H1 (cell line): Measurements from ENCODE around the gene BRAP. TPM values are rescaled to one million over a fixed set of nuclear protein-coding genes. Genes with fewer than 3 reads are reported as not detected.
A peak's percentile ranks its signal among the peaks of the same experiment; 100 is the strongest.

ENCODE experiments used
- CTCF ChIA-PET: fragments of 300-600 bp; sonication (Branson Sonifier 250); formaldehyde crosslinking; loops from one replicate; lab custom pipeline; 2021; ENCODE audit not compliant: partially characterized antibody; lab: Charles Lee
- POLR2A ChIA-PET: fragments of 300-600 bp; sonication (Branson Sonifier 250); formaldehyde crosslinking; loops from one replicate; lab custom pipeline; 2021; ENCODE audit warnings: inconsistent platforms; ENCODE audit not compliant: partially characterized antibody; lab: Charles Lee
- DNase-seq, 2 experiments: peaks; one replicate each; pipeline versions ENCODE4 v3.0.0 to v3.0.0-alpha.2; 2010 to 2022; ENCODE audit warnings: low spot score in 2 of 2, low read depth in 1 of 2, mixed read lengths in 1 of 2
- FAIRE-seq: peaks from 2 replicates; lab custom pipeline; 2011; peaks lifted over from hg19 to GRCh38; lab: Jason Lieb, UNC
- H2AFZ ChIP-seq: 2 replicates; pipeline ENCODE4 v1.8.1; 2012; ENCODE audit warnings: low read length, inconsistent platforms
- H2AK5ac ChIP-seq: 2 replicates; pipeline ENCODE4 v1.6.1; 2013; ENCODE audit warnings: low read depth, low read length
- H2BK120ac ChIP-seq: replicated peaks from 2 replicates; pipeline ENCODE3; 2013; ENCODE audit warnings: low read depth, low read length, inconsistent platforms
- H2BK12ac ChIP-seq: 2 replicates; pipeline ENCODE4 v1.6.1; 2013; ENCODE audit warnings: low read depth, low read length
- H2BK15ac ChIP-seq: 2 replicates; pipeline ENCODE4 v1.6.1; 2013; ENCODE audit warnings: low read length
- H2BK20ac ChIP-seq: 2 replicates; pipeline ENCODE4 v1.6.1; 2013; ENCODE audit warnings: low read length
- H2BK5ac ChIP-seq: 2 replicates; pipeline ENCODE4 v1.6.1; 2013; ENCODE audit warnings: low read depth, low read length
- H3K14ac ChIP-seq: 2 replicates; pipeline ENCODE4 v1.6.1; 2013; ENCODE audit warnings: inconsistent platforms; ENCODE audit not compliant: insufficient read length
- H3K18ac ChIP-seq: 2 replicates; pipeline ENCODE4 v1.6.1; 2013; ENCODE audit warnings: low read length; ENCODE audit errors: extremely low read depth
- H3K23ac ChIP-seq: 2 replicates; pipeline ENCODE4 v1.6.1; 2013; ENCODE audit warnings: inconsistent platforms; ENCODE audit not compliant: insufficient read length
- H3K23me2 ChIP-seq: 2 replicates; pipeline ENCODE4 v1.6.1; 2013; ENCODE audit warnings: low read depth, low read length
- H3K27ac ChIP-seq: 2 replicates; pipeline ENCODE4 v1.6.1; 2011; ENCODE audit warnings: low read depth, low read length, inconsistent platforms
- H3K27me3 ChIP-seq, 4 experiments: replicated peaks in 1 of 4; 1 replicate in 1 of 4; 2 replicates in 3 of 4; pipeline versions ENCODE4 v1.6.1 to v1.8.1; 2011 to 2013; ENCODE audit warnings: low read length in 3 of 4, mild to moderate bottlenecking in 3 of 4, inconsistent platforms in 2 of 4, mixed read lengths in 2 of 4, moderate library complexity in 1 of 4; ENCODE audit not compliant: control insufficient read depth in 3 of 4, insufficient read depth in 3 of 4; ENCODE audit errors: extremely low read depth in 1 of 4
- H3K36me3 ChIP-seq, 4 experiments: 2 replicates each; pipeline versions ENCODE4 v1.6.1 to v1.8.1; 2011 to 2013; ENCODE audit warnings: mild to moderate bottlenecking in 4 of 4, low read length in 3 of 4, moderate library complexity in 2 of 4, control low read depth in 1 of 4, inconsistent platforms in 1 of 4; ENCODE audit not compliant: insufficient read depth in 4 of 4, control insufficient read depth in 2 of 4
- H3K4ac ChIP-seq: replicated peaks from 2 replicates; pipeline ENCODE3; 2013; ENCODE audit warnings: low read length, low read depth, mixed read lengths, inconsistent platforms; ENCODE audit not compliant: insufficient read length
- H3K4me1 ChIP-seq, 4 experiments: replicated peaks in 1 of 4; 1 replicate in 1 of 4; 2 replicates in 3 of 4; pipeline versions ENCODE4 v1.6.1 to v1.8.1; 2011 to 2013; ENCODE audit warnings: low read length in 3 of 4, inconsistent platforms in 2 of 4, mixed read lengths in 1 of 4; ENCODE audit not compliant: insufficient read depth in 4 of 4, control insufficient read depth in 3 of 4
- H3K4me2 ChIP-seq, 2 experiments: 2 replicates each; pipeline versions ENCODE4 v1.6.1 to v1.8.1; 2011 to 2013; ENCODE audit warnings: low read depth in 2 of 2, low read length in 2 of 2, control low read depth in 1 of 2, inconsistent platforms in 1 of 2, mild to moderate bottlenecking in 1 of 2; ENCODE audit not compliant: insufficient read depth in 1 of 2
- H3K4me3 ChIP-seq, 4 experiments: fragments of 200-600, 300-600 bp in 1 of 4; sonication (generic), shearing (Covaris generic), sonication (Bioruptor Twin) in 1 of 4; 2 replicates each; pipeline versions ENCODE4 v1.5.1 to v1.8.1; 2011 to 2016; ENCODE audit warnings: low read length in 4 of 4, low read depth in 3 of 4, control low read depth in 2 of 4, inconsistent platforms in 2 of 4, mild to moderate bottlenecking in 2 of 4, mixed read lengths in 1 of 4, moderate library complexity in 1 of 4; ENCODE audit not compliant: insufficient read depth in 2 of 4; ENCODE audit errors: extremely low read depth in 1 of 4
- H3K56ac ChIP-seq: replicated peaks from 2 replicates; pipeline ENCODE3; 2013; ENCODE audit warnings: low read depth, mild to moderate bottlenecking, mixed read lengths, low read length, inconsistent platforms; ENCODE audit not compliant: insufficient read length
- H3K79me1 ChIP-seq: 2 replicates; pipeline ENCODE4 v1.6.1; 2013; ENCODE audit warnings: low read depth, low read length, control low read depth
- H3K79me2 ChIP-seq, 2 experiments: 2 replicates each; pipeline versions ENCODE4 v1.6.1 to v1.8.1; 2012 to 2013; ENCODE audit warnings: low read length in 2 of 2, mild to moderate bottlenecking in 2 of 2, inconsistent platforms in 1 of 2; ENCODE audit not compliant: insufficient read depth in 2 of 2, control insufficient read depth in 1 of 2
- H3K9ac ChIP-seq, 4 experiments: replicated peaks in 1 of 4; 1 replicate in 1 of 4; 2 replicates in 3 of 4; pipeline versions ENCODE4 v1.6.1 to v1.8.1; 2011 to 2013; ENCODE audit warnings: low read depth in 3 of 4, low read length in 3 of 4, control low read depth in 2 of 4, mild to moderate bottlenecking in 2 of 4, moderate library complexity in 2 of 4, inconsistent platforms in 1 of 4; ENCODE audit errors: extremely low read depth in 1 of 4
- H3K9me3 ChIP-seq, 2 experiments: 2 replicates each; pipeline versions ENCODE4 v1.6.1 to v1.8.1; 2012 to 2013; ENCODE audit warnings: mild to moderate bottlenecking in 2 of 2, moderate library complexity in 2 of 2, control low read depth in 1 of 2, inconsistent platforms in 1 of 2, low read depth in 1 of 2, low read length in 1 of 2, mixed read lengths in 1 of 2; ENCODE audit not compliant: insufficient read depth in 2 of 2
- H4K20me1 ChIP-seq, 2 experiments: replicated peaks in 1 of 2; 2 replicates each; pipeline versions ENCODE3 to v1.8.1; 2011 to 2013; ENCODE audit warnings: inconsistent platforms in 2 of 2, low read length in 2 of 2, mild to moderate bottlenecking in 1 of 2; ENCODE audit not compliant: insufficient read depth in 2 of 2, control insufficient read depth in 1 of 2
- H4K5ac ChIP-seq: 2 replicates; pipeline ENCODE4 v1.6.1; 2013; ENCODE audit warnings: low read length, low read depth, mixed read lengths, inconsistent platforms; ENCODE audit not compliant: insufficient read length
- H4K8ac ChIP-seq: 2 replicates; pipeline ENCODE4 v1.8.0; 2013; ENCODE audit warnings: mild to moderate bottlenecking, moderate library complexity, low read length, inconsistent platforms; ENCODE audit not compliant: insufficient read depth; ENCODE audit errors: extremely low read depth
- H4K91ac ChIP-seq: replicated peaks from 2 replicates; pipeline ENCODE3; 2013; ENCODE audit warnings: low read length, mixed read lengths, inconsistent platforms; ENCODE audit not compliant: insufficient read length
- ASH2L ChIP-seq: fragments of 200-600, 300-600 bp; sonication (generic); IDR thresholded peaks from one replicate; pipeline ENCODE4 v1.7.1; 2017; ENCODE audit warnings: low read length
- BRCA1 ChIP-seq: IDR thresholded peaks from 2 replicates; pipeline ENCODE4 v1.6.1; 2012; ENCODE audit warnings: low read depth, low read length, improper control_type of control experiment
- MAFK ChIP-seq: IDR thresholded peaks from 2 replicates; pipeline ENCODE4 v1.6.1; 2012; ENCODE audit warnings: low read depth, mild to moderate bottlenecking, improper control_type of control experiment, low read length
- NANOG ChIP-seq: IDR thresholded peaks from 2 replicates; pipeline ENCODE4 v1.6.1; 2011; ENCODE audit warnings: low read length, low read depth, mild to moderate bottlenecking, inconsistent platforms; ENCODE audit not compliant: insufficient read depth, poor library complexity, severe bottlenecking
- SIRT6 ChIP-seq: IDR thresholded peaks from one replicate; pipeline ENCODE4 v1.7.1; 2012; ENCODE audit warnings: low read length, inconsistent platforms
- SUZ12 ChIP-seq: fragments of 200-600 bp; sonication (generic); IDR thresholded peaks from 2 replicates; pipeline ENCODE4 v1.6.1; 2012; ENCODE audit warnings: mild to moderate bottlenecking, inconsistent platforms, low read length, moderate library complexity, mixed read lengths
- ZNF274 ChIP-seq: IDR thresholded peaks from 2 replicates; pipeline ENCODE4 v1.7.0; 2012; ENCODE audit warnings: low read length, borderline replicate concordance; ENCODE audit errors: extremely low read depth
- WGBS, 2 experiments: shearing (Covaris generic) in 1 of 2; methylation state at CpG; one replicate each; pipeline versions ENCODE4 v1.1.6 to v1.1.7; 2013 to 2015; ENCODE audit warnings: low lambda C conversion rate in 2 of 2, mixed read lengths in 2 of 2, inconsistent platforms in 1 of 2, low coverage in 1 of 2, missing lambda C conversion rate in 1 of 2; ENCODE audit not compliant: insufficient replicate concordance in 2 of 2, insufficient coverage in 1 of 2, insufficient read length in 1 of 2; ENCODE audit errors: extremely low coverage in 1 of 2, missing lambda C conversion rate in 1 of 2; 5-methylcytosine and 5-hydroxymethylcytosine counted together
- polyA plus RNA-seq, 7 experiments: library from polyadenylated mRNA; depleted of rRNA in 3 of 7; stranded (reverse) in 5 of 7; unstranded in 2 of 7; fragments of >200 nt in 5 of 7; fragments of 200-250 nt in 2 of 7; gene quantifications; 1 replicate in 5 of 7; 2 replicates in 1 of 7; 4 replicates in 1 of 7; pipeline versions ENCODE4 v1.2.1 to v1.2.3, GENCODE V29; 2011 to 2013; ENCODE audit warnings: missing spikeins in 2 of 7, mixed read lengths in 2 of 7
- total RNA-seq: library from RNA; stranded (reverse); fragmentation: NEBNext Ultra II Directional; extraction: Animal tissue kit (Norgen Biotek cat#: 25700); gene quantifications from 2 replicates; pipeline ENCODE4 v1.2.1, GENCODE V29; 2021
- TF ChIP-seq, protein P1 (sequence below): IDR thresholded peaks from 2 replicates; pipeline ENCODE4 v1.6.1; 2012; ENCODE audit warnings: inconsistent platforms

BRAP gene
- total and polyA plus RNA-seq, 2 of the 8 experiments (the other 6 are each of a cell fraction or from before 2014, with no cell fraction given): 12.8 to 22.2 TPM

DNA sequence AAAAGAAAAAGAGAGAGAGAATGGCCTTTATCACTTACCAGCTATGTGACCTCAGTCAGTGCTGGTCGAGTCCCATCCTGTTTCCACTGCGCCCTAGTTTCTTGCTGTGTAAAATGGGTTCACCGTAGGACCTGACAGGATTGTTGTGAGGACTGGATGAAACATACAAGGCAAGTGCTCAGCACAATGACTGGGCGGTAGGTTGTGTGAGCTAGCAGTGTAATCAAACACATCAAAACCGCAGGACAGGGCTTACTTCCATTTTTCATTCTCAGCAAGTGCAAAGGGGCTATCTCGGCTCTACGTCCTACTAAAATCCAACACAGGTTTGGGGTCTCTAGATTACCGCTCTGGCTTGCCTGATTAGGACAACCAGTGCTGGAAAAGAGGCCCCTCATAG lies 50.2 kb downstream of the BRAP start:
- Histone ChIP-seq H3K36me3 (no peaks in the 10 kb centered on the region), H4K20me1 (no peaks in the 10 kb centered on the region), H2AK5ac (no peak overlapping the region), H3K23ac (no peak overlapping the region), H4K91ac (peak overlapping the region; percentile 29), H3K9ac (no peak overlapping the region), H3K4me1 (peaks cover 5 to 16% (median 11%) of the 10 kb centered on the region in 4 experiments), H2BK12ac (peak overlapping the region; percentile 53; the same call in 1 of the 2 replicates), H2BK5ac (peak overlapping the region; percentile 20; the same call in 1 of the 2 replicates), H3K4me2 (peak overlapping the region; percentile 41 to 43; a peak in 2 of 4 replicates), H2BK15ac (no peak overlapping the region), H4K5ac (no peak overlapping the region), H3K27ac (no peak overlapping the region), H4K8ac (no peak overlapping the region), H3K14ac (no peak overlapping the region), H3K27me3 (no peaks in the 10 kb centered on the region; a peak in 1 of 7 replicates), H3K4me3 (no peak overlapping the region), H2AFZ (peak overlapping the region; percentile 37), H3K56ac (no peak overlapping the region), H2BK20ac (no peak overlapping the region), H3K79me2 (no peaks in the 10 kb centered on the region), H3K4ac (no peak overlapping the region), H3K79me1 (no peaks in the 10 kb centered on the region), H2BK120ac (peak overlapping the region; percentile 11), H3K18ac (peak overlapping the region; percentile 55; the same call in 1 of the 2 replicates), H3K23me2 (no peaks in the 10 kb centered on the region), H3K9me3 (no peaks in the 10 kb centered on the region)
- CTCF ChIA-PET: interaction anchor here (0.6 to 0.7 kb wide), 3 partner anchors 27 to 219 kb away, joined by 3 to 5 read pairs (median 4); no protein-coding TSS in a partner anchor
- WGBS, 2 experiments: 86% methylated on average over 8 of the region's 8 CpGs; no CpG with 5 or more reads in 1 of the 2 experiments
- FAIRE-seq (peak; percentile 24), DNase-seq (no peak)
- TF ChIP-seq NANOG (no peak), ZNF274 (no peak), MAFK (no peak), SUZ12 (no peak), ASH2L (no peak), SIRT6 (no peak), BRCA1 (no peak)
- TF ChIP-seq, protein P1, sequence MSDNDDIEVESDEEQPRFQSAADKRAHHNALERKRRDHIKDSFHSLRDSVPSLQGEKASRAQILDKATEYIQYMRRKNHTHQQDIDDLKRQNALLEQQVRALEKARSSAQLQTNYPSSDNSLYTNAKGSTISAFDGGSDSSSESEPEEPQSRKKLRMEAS: no peak
- POLR2A ChIA-PET: interaction anchor here (0.8 to 1.2 kb wide), 2 partner anchors 26 to 50 kb away, joined by 3 to 7 read pairs; partner anchors contain the start of genes ACAD10 and BRAP
